GM12874 (cell line): ENCODE results near the gene DNAH10.

ENCODE experiments used
- TF ChIP-seq, protein P1 (sequence below): IDR thresholded peaks from 2 replicates; pipeline ENCODE4 v1.5.1; 2011; ENCODE audit warnings: low read depth, mild to moderate bottlenecking, control low read depth, low read length, moderate library complexity; ENCODE audit not compliant: insufficient read depth

DNAH10 gene

DNA sequence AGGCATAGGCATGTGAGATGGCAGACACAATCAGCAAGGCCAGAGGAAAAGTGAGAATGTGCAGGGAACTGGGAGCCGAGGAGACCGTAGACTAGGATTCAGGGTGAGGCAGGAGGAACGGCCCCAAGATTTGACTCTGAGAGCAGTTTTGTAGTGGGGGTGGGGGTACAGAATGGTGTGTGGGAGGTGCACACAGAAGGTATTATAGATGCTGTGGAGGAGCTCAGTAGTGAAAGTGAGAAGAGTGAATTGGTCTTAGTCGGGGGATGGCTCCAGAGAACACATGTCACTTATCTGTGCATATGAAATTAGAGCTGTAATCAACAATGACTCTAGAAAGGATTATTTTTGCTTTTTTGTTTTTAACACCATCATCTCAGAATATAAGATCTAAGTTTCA is 222.8 kb downstream of the DNAH10 start:
- TF ChIP-seq, protein P1, sequence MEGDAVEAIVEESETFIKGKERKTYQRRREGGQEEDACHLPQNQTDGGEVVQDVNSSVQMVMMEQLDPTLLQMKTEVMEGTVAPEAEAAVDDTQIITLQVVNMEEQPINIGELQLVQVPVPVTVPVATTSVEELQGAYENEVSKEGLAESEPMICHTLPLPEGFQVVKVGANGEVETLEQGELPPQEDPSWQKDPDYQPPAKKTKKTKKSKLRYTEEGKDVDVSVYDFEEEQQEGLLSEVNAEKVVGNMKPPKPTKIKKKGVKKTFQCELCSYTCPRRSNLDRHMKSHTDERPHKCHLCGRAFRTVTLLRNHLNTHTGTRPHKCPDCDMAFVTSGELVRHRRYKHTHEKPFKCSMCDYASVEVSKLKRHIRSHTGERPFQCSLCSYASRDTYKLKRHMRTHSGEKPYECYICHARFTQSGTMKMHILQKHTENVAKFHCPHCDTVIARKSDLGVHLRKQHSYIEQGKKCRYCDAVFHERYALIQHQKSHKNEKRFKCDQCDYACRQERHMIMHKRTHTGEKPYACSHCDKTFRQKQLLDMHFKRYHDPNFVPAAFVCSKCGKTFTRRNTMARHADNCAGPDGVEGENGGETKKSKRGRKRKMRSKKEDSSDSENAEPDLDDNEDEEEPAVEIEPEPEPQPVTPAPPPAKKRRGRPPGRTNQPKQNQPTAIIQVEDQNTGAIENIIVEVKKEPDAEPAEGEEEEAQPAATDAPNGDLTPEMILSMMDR, result no peak
